ENCODE data around the gene FHL2. TPM values are rescaled to one million over a fixed set of nuclear protein-coding genes. Genes with fewer than 3 reads are reported as not detected.

Gene FHL2
- total and polyA plus RNA-seq, 2 of the 13 experiments (the other 11 are each of a cell fraction or from before 2014, with no cell fraction given), result 1.9 to 74.8 TPM

- TF ChIP-seq ZNF543 (CRISPR knock-in tag; IDR thresholded peaks at IDR 0.05) (peak; percentile 90; the same call in 1 of the 2 replicates), PATZ1 (CRISPR knock-in tag; IDR thresholded peaks at IDR 0.05) (peak; percentile 52; the same call in 1 of the 2 replicates), ZNF235 (CRISPR knock-in tag; IDR thresholded peaks at IDR 0.05; ENCODE audit: borderline replicate concordance) (no peak), CREBL2 (CRISPR knock-in tag; IDR thresholded peaks at IDR 0.05; ENCODE audit: borderline replicate concordance) (no peak; the same call in 1 of the 2 replicates), IKZF5 (CRISPR knock-in tag; IDR thresholded peaks at IDR 0.05) (no peak), ZNF792 (CRISPR knock-in tag; IDR thresholded peaks at IDR 0.05) (no peak), IRF9 (CRISPR knock-in tag; IDR thresholded peaks at IDR 0.05; ENCODE audit: borderline replicate concordance) (peak; percentile 78), BRD4 (CRISPR knock-in tag; IDR thresholded peaks at IDR 0.05) (no peak; the same call in 1 of the 2 replicates), ISL2 (CRISPR knock-in tag; IDR thresholded peaks at IDR 0.05) (peak; percentile 47; the same call in 1 of the 2 replicates), ZNF552 (CRISPR knock-in tag; IDR thresholded peaks at IDR 0.05; ENCODE audit: borderline replicate concordance) (peak; percentile 45; the same call in 1 of the 2 replicates), ZMAT3 (CRISPR knock-in tag; conservative IDR thresholded peaks at IDR 0.05) (peak; percentile 97), SMARCE1 (IDR thresholded peaks at IDR 0.05; ENCODE audit: borderline replicate concordance) (no peak), MIER2 (CRISPR knock-in tag; IDR thresholded peaks at IDR 0.05) (no peak), MIER3 (CRISPR knock-in tag; IDR thresholded peaks at IDR 0.05; ENCODE audit: borderline replicate concordance) (no peak; the same call in 1 of the 2 replicates), SRSF1 (optimal IDR thresholded peaks at IDR 0.05; ENCODE audit: low read depth, low read length) (no peak), ZNF639 (CRISPR knock-in tag; conservative IDR thresholded peaks at IDR 0.05) (no peak), MEIS1 (CRISPR knock-in tag; IDR thresholded peaks at IDR 0.05; ENCODE audit: borderline replicate concordance) (peak; percentile 79), KDM4B (CRISPR knock-in tag; IDR thresholded peaks at IDR 0.05) (no peak; the same call in 1 of the 2 replicates), IKZF4 (CRISPR knock-in tag; IDR thresholded peaks at IDR 0.05; ENCODE audit: borderline replicate concordance, low read depth, not compliant biosample characterization) (peak; percentile 86), NCOR1 (IDR thresholded peaks at IDR 0.05; ENCODE audit: borderline replicate concordance, low read length) (no peak), DBP (CRISPR knock-in tag; IDR thresholded peaks at IDR 0.05; ENCODE audit: not compliant biosample characterization) (peak; percentile 32), BHLHE40 (IDR thresholded peaks at IDR 0.05; ENCODE audit: low read length) (peak; percentile 80), ZNF367 (CRISPR knock-in tag; IDR thresholded peaks at IDR 0.05; ENCODE audit: borderline replicate concordance) (no peak)
Measured at GRCh38 chr2:105328281-105329196, 70.3 kb downstream of the FHL2 start (continued).

Measured in HepG2 (cell line).